NCI-H1092 (cell line): ENCODE results near the gene ATG7.

ENCODE experiments used
- DNase-seq: peaks from one replicate; lab custom pipeline; 2025; lab: John Stamatoyannopoulos, UW

The ATG7 gene

GRCh38 chr3:11536936-11537612, 264.9 kb downstream of the ATG7 start:
- no peak for DNase-seq

GRCh38 chr3:11538581-11538980, 266.4 kb downstream of the ATG7 start:
- no peak for DNase-seq

DNA sequence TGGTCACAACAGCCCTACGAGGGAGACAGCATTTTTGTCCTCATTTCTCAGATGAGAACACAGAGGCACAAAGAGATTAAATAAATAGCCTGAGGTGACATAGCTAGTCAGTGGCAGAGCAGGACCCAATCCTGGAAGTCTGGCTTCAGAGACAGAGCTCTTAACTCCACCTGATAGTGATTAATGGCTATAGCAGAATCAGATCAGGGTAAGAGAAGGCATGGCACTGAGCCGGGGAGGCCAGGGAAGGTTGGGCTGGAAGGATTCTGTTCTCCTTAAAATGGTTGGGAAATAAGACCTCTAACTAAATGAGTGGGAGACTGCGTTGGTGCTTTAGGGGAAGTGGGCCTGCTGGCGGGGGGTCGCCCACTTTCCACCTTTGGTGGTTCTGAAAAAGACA, 267.0 kb downstream of the ATG7 start:
- no peak for DNase-seq

DNA sequence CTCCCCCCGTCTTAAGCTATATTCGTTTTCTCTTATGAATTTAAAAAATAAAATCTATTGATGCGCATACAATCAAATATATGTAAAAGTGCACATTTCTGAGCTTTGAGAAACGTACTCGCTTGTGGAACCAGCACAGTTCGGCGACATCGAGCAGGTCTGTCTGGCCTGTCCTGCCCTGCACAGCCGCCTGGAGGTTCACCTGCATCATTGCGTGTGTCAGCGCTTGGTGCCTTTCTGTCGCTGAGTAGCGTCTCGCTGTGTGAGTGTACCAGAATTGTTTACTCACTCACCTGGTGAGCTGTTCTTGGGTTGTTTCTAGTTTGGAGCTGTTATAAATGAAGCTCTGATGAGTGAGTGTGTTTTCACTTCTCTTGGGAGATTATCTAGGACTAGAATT, 267.5 kb downstream of the ATG7 start:
- DNase-seq = no peak

DNA sequence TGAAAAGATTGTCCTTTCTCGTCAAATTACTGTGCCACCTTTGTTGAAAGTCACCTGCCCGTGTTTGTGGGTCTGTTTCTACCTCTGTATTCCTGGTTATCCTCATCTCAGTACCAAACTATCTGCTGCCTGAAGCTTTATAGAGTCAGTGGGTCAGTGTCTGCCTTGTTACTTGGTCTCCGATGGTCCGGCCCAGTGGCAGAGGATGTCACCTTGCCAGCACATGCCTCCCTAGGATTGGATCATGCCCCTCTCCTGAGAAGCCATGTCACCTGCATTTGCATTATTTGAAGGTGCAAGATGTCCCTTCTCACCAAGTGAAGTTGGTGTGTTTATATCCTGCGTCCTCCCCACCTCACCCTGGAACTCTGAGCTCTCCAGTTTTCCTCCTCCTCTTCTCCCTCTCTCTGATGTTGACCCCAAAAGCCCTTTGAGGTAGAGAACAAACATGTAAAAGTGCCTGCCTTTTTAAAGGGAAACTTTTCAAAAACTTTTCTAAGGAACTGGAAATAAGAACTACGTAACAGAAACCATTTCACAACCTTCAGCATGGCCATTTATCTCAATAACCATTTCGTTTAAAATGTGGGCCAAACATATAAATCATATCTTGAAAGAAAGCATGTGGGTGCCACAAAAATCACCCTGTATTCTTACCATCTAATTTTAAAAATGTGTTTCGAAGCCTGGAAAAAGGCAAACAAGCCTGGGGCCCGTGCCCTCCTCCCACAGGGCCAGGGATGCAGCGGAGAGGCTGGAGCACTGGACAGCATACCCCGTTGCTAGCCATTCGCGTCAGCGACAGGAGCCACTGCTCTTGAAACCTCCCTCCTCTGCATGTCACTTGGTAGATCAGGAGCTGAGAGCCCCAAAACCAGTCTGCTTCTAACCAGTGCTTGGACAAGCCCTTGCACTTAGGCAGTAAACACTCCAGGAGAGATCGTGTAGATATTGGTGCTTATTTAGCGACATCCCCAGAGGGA, 269.4 kb downstream of the ATG7 start:
- DNase-seq = no peak

DNA sequence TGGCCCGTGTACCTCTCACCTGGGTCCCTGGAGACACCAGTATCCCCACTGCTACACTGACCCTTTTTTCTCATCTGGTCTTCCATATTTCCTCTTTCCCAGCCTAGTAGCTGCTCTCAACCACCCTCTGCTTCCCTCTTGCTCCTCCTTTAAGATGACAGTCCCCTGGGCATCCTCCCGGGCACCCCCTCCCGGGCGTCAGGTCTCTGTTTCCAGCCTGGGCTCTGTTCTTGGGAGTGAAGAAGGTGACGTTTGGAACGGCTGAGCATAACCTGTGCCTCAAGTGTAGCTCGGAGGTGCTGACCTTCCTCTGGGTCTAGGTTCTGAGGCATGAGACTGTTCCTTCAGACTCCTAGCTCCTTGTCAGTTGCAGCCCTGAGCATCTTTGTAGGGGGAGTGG, 270.4 kb downstream of the ATG7 start:
- DNase-seq = no peak

DNA sequence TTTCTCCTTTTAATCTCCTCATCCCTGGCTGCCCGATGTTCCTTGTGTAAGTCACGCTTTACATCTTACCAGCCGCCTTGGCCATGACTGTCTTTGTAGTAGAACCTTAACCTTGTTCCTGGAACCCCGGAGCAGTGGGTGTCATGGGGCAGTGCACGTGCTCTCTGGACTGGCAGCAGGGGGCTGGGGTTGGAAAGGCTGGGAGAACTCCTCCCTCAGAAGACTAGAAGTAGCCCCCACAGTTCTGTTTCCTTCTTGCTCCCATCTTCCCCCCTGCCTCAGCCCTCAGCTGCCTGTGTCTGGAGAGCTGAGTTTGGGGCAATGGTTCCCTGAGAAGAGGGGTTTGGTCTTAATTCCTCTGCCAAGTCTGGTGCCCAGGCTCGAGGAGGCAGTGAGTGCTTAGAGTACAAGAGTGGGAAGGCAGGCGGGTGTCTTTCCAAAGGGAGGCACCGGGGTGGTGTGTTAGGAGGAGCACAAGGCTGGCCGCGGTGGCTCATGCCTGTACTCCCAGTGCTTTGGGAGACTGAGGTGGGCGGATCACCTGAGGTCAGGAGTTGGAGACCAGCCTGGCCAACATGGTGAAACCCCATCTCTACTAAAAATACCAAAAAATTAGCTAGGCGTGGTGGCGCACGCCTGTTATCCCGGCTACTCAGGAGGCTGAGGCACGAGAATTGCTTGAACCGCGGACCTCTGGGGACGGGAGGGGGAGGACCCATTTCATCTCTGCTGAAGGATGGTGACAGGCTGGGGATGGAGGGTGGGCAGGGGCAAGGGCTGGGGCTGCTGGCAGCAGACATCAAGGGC, 271.1 kb downstream of the ATG7 start:
- no peak for DNase-seq

- DNase-seq = no peak
Measured at GRCh38 chr3:11543948-11544387, 271.8 kb downstream of the ATG7 start.

DNA sequence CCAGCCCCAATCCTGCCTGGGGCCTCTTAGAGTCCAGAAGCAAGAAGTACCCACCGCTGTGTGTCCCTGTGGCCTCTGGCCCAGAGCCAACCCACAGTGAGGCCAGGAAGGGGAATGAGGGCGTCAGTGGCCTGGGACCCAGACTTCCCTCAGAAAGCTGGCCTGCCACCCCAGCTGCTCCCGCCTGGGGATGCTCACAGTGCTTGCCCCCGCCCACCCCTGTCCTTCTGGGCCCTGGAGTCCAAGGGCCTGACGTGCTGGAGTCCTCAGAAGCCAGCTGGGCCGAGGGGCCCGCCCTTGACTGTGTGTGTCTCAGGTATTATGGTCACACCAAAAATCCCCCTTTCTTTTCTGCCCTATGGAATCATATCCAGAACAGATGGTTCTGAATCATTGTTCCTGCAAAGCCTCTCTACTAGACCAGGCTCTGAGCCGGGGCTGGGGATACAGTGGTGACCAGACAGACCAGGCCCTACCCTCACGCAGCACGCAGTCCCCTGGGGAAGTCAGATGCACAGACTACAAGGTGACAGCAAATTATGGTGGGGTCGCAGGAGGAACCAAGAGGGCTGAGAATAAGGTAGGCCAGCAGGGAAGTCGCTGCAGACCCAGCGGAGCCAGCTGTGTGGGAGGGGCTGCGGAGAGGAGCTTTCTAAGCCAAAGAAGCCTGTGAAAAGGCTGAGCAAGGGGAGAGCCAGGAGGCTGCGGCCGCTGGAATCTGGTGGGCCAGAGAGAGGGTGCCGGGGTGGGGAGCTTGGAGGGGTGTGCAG, 272.4 kb downstream of the ATG7 start:
- no peak for DNase-seq

- DNase-seq = no peak
Measured at GRCh38 chr3:11545186-11545851, 273.1 kb downstream of the ATG7 start.

- DNase-seq = no peak
Measured at GRCh38 chr3:11546657-11547302, 274.6 kb downstream of the ATG7 start.

DNA sequence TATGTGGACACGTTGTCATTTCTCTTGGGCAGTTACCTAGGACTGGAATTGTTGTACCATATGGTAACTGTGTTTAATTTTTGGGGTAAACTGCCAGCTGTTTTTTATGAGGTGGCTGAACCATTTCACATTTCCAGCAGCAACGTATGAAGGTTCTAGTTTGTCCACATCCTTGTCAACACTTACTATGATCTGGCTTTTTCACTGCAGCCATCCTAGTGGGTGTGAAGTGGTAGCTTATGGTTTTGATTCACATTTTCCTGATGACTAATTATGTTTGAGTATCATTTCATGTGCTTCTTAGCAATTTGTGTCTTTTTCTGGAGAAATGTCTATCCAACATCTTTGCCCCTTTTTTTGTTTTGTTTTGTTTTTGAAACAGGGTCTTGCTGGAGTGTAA, 275.3 kb downstream of the ATG7 start:
- DNase-seq = no peak

DNA sequence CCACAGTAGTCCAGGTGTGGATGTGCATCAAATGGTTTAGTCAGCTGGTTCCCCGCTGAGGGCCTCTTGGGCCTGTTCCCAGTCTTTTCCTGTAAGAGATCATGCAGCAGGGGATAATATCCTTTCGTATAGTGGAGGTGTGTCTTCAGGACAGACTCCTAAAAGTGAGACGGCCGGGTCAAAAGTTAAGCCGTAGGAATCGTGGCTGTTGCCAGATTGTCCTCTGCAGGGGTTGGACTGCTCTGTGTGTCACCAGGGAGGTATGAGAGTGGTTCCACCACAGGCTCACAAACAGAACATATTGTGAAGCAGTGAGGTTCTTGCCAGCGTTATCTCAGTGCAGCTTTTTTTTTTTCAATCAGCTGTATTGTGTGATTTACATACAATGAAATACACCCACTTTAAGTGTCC, 276.5 kb downstream of the ATG7 start:
- DNase-seq = peak; percentile 60

- no peak for DNase-seq
Measured at GRCh38 chr3:11549580-11550140, 277.5 kb downstream of the ATG7 start.

DNA sequence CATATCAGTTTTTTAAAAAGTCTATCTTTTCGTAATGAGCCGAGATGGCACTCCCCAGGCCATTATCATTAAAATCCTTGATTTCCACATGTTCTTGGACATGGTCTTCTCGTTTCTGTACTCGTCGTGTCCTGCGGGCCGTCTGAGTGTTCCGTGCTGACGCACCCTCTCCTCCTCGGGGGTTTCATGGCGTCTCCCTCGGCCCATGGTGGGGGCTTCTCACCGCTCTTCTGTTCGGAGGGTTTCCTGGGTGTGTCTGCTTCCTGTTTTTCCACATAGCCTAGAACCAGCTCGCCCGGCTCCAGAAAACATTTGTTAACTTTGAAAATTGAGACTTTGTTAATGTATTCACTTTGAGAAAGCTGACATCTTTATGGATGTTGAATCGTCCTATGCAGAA, 278.8 kb downstream of the ATG7 start:
- no peak for DNase-seq

GRCh38 chr3:11552289-11553264, 280.4 kb downstream of the ATG7 start:
- no peak for DNase-seq

DNA sequence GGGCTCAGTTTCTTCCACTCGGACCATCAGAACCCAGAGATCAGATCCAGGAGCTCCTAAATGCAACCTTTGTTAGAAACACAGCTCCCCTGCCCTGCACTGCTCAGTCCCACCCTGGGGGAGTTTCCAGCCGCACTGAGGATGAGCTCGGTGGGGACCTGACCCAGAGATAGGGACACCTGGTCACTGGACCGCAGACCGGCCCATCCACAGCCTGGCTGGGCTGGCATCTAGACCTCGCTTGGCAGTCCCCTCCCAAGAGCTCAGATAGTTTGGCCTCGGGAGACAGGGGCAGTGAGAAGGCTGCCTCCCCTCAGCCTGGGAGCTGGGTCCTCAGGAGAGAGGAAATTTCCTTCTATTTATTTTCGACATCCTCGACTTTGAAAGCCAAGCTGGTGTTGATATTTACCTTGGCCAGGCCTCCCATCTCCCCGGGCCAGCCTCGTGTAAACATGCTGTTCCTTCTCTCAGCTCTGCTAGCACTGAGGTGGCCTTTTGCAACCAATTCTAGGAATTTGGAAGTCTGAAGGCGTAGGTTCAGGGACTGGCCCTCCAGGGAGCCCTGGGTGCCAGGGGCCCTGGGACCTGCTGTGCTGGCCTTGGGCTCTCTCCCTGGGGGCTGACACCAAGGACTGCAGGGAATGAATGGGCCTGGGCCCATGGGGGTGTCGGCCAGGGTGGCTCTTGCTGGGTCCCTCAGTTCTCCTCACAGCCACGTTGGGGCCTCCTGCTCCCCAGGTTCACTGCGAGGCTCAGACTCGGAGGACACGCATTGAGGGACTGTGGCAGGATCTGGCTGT, 281.4 kb downstream of the ATG7 start:
- no peak for DNase-seq

DNA sequence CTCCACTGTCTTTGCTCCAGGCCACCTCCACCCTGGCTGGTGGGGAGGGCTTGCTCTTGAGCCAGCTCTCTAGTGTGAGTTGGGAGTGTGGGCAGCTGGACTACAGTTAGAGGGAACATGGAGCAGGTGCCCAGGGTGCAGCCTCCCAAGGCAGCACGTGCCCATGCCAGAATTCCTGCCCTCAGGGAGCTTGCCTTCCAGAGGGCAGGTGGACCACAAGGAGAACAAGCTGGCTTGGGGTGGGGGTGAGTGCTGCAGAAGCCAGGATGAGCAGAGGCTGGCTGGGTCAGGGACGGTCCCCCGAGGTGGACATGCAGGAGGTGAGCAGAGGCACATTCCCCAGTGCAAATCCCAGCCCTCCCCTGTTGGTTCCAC, 282.0 kb downstream of the ATG7 start:
- DNase-seq = no peak
